Thyroid gland (tissue), 4 donors: ENCODE results near the gene OR52I1.

ENCODE experiments used
- POLR2A ChIP-seq, 2 donors: fragments of 450-650 bp; IDR thresholded peaks; one replicate each; pipeline ENCODE4 v1.6.1; 2017; ENCODE audit warnings: antibody characterized with exemption in 2 of 2, mild to moderate bottlenecking in 2 of 2, moderate library complexity in 1 of 2
- TF ChIP-seq, protein P1 (sequence below), 6 experiments: fragments of 200-600 bp in 3 of 6; fragments of 450-650 bp in 3 of 6; sonication (generic) in 3 of 6; IDR thresholded peaks; one replicate each; pipeline ENCODE4 v1.5.1; 2016 to 2019; ENCODE audit warnings: antibody characterized with exemption in 6 of 6, mild to moderate bottlenecking in 2 of 6, inconsistent platforms in 1 of 6, moderate library complexity in 1 of 6

DNA sequence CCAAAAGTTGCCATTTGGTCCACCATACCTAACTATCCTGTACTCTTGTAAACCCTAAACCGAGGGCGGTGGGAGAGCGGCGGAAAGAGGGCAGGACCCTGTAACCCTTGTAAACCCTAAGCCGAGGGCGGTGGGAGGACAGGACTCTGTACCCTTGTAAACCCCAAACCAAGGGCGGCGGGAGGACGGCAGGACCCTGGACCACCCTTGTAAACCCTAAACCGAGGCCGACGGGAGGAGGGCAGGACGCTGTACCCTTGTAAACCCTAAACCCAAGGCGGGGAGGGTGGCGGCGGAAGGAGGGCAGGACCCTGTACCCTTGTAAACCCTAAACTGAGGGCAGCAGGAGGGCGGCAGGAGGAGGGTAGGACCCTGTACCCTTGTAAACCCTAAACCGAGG, 24.8 kb upstream of the OR52I1 start:
- TF ChIP-seq, protein P1, sequence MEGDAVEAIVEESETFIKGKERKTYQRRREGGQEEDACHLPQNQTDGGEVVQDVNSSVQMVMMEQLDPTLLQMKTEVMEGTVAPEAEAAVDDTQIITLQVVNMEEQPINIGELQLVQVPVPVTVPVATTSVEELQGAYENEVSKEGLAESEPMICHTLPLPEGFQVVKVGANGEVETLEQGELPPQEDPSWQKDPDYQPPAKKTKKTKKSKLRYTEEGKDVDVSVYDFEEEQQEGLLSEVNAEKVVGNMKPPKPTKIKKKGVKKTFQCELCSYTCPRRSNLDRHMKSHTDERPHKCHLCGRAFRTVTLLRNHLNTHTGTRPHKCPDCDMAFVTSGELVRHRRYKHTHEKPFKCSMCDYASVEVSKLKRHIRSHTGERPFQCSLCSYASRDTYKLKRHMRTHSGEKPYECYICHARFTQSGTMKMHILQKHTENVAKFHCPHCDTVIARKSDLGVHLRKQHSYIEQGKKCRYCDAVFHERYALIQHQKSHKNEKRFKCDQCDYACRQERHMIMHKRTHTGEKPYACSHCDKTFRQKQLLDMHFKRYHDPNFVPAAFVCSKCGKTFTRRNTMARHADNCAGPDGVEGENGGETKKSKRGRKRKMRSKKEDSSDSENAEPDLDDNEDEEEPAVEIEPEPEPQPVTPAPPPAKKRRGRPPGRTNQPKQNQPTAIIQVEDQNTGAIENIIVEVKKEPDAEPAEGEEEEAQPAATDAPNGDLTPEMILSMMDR (IDR thresholded peaks at IDR 0.05), result no peak
- TF ChIP-seq POLR2A (IDR thresholded peaks at IDR 0.05), result no peak
